Adrenal gland (tissue), 12 donors: ENCODE data around the gene TEAD1. TPM values are rescaled to one million over a fixed set of nuclear protein-coding genes. Genes with fewer than 3 reads are reported as not detected.

Experiments used
- DNase-seq, 7 donors: peaks; one replicate each; pipeline ENCODE4 v3.0.0-alpha.2; 2019 to 2020
- H3K27ac ChIP-seq, 5 donors: fragments of 200-600 bp; sonication (generic) in 4 of 5; 1 replicate in 3 of 5; 2 replicates in 2 of 5; pipeline versions ENCODE4 v1.5.1 to v1.8.0; 2016 to 2020; ENCODE audit warnings: mild to moderate bottlenecking in 1 of 5
- H3K27me3 ChIP-seq: fragments of 200-600 bp; 2 replicates; pipeline ENCODE4 v1.8.0; 2021
- H3K36me3 ChIP-seq, 2 donors: fragments of 200-600 bp; replicated peaks in 1 of 2; 1 replicate in 1 of 2; 2 replicates in 1 of 2; pipeline versions ENCODE4 v1.5.1 to v1.8.0; 2018 to 2022
- H3K4me1 ChIP-seq, 2 donors: fragments of 200-600 bp; replicated peaks in 1 of 2; 1 replicate in 1 of 2; 2 replicates in 1 of 2; pipeline versions ENCODE4 v1.5.1 to v1.8.0; 2018 to 2021
- H3K4me3 ChIP-seq, 4 donors: fragments of 200-600 bp; sonication (generic) in 3 of 4; one replicate each; pipeline ENCODE4 v1.5.1; 2016 to 2018
- H3K9me3 ChIP-seq, 3 donors: fragments of 200-600 bp; sonication (generic) in 1 of 3; replicated peaks in 1 of 3; 1 replicate in 2 of 3; 2 replicates in 1 of 3; pipeline versions ENCODE4 v1.5.1 to v1.8.0; 2016 to 2021
- CTCF ChIP-seq, 6 experiments: fragments of 450-650 bp in 4 of 6; fragments of 200-600 bp in 2 of 6; sonication (generic) in 1 of 6; IDR thresholded peaks; 1 replicate in 5 of 6; 2 replicates in 1 of 6; pipeline versions ENCODE4 v1.5.1 to v1.8.0; 2016 to 2021; ENCODE audit warnings: antibody characterized with exemption in 6 of 6, mild to moderate bottlenecking in 2 of 6, moderate library complexity in 1 of 6
- POLR2A ChIP-seq, 2 donors: fragments of 450-650 bp; IDR thresholded peaks; one replicate each; pipeline ENCODE4 v1.6.1; 2017; ENCODE audit warnings: antibody characterized with exemption in 2 of 2, mild to moderate bottlenecking in 2 of 2, moderate library complexity in 1 of 2
- WGBS, 4 donors: extraction: QIAGEN DNeasy Blood & Tissue Kit in 2 of 4; methylation state at CpG; one replicate each; pipeline versions ENCODE4 v1.1.5 to v1.1.7; 2013 to 2017; 5-methylcytosine and 5-hydroxymethylcytosine counted together
- intact Hi-C, 2 donors: fragments of 100-400 bp; cut with DNase I; formaldehyde crosslinking; loops; one replicate each; pipeline versions ENCODE4 v1.14.1 to v1.15.0; 2022 to 2023
- polyA plus RNA-seq, 3 donors: library from polyadenylated mRNA; stranded (reverse); fragments of 200-250 nt in 2 of 3; fragments of 350-450 nt in 1 of 3; fragmentation: Illumina TruSeq in 1 of 3; extraction: RNeasy Lipid Tissue Mini Kit (QIAGEN cat#74804) in 1 of 3; gene quantifications; one replicate each; pipeline ENCODE4 v1.2.3, GENCODE V29; 2013 to 2014
- total RNA-seq, 9 donors: library from RNA; depleted of rRNA in 4 of 9; stranded (reverse); fragments of >200 nt in 4 of 9; fragments of 120-200 nt in 1 of 9; fragmentation: NEBNext Ultra II Directional in 1 of 9; extraction: Animal tissue kit (Norgen Biotek cat#: 25700) in 1 of 9; gene quantifications; one replicate each; pipeline versions ENCODE4 v1.1.0 to v1.2.4, GENCODE V29; 2013 to 2023
- donor health status: healthy with polysubstance abuse.
- donor health status: Bipolar disorder and iron deficiency.
- donor health status: DM: yes; HTN: yes; CAD: no.
- donor health status: DM: no; HTN: no; CAD: no.
- donor health status: DM: no; HTN: no; CAD: no.
- donor health status: DM: yes; HTN: yes; CAD: no.

TEAD1 gene
- total and polyA plus RNA-seq, 12 donors: 3.9 to 49.9 (median 35.1) TPM

- 43 to 48% (median 46%) methylated on average over 7 to 8 of the region's 8 CpGs for WGBS, 4 donors
- Histone ChIP-seq H3K4me3 (no peak overlapping the region), H3K27me3 (no peaks in the 10 kb centered on the region), H3K27ac (no peak overlapping the region), H3K9me3 (no peaks in the 10 kb centered on the region), H3K36me3 (no peaks in the 10 kb centered on the region), H3K4me1 (no peaks in the 10 kb centered on the region)
- DNase-seq: no peak
- TF ChIP-seq CTCF (IDR thresholded peaks at IDR 0.05) (no peak), POLR2A (IDR thresholded peaks at IDR 0.05) (no peak)
- intact Hi-C loops: no loop called here
Observed at GRCh38 chr11:12979928-12980689, 305.9 kb downstream of the TEAD1 start.

- 65 to 77% (median 74%) methylated on average over 3 of the region's 3 CpGs for WGBS, 4 donors
- intact Hi-C loops: no loop called here
- no peak for DNase-seq
Observed at GRCh38 chr11:12981676-12982522, 307.7 kb downstream of the TEAD1 start.

GRCh38 chr11:12983336-12983735 is 309.1 kb downstream of the TEAD1 start:
- Histone ChIP-seq H3K9me3 (no peaks in the 10 kb centered on the region), H3K4me1 (no peaks in the 10 kb centered on the region), H3K4me3 (no peak overlapping the region), H3K27me3 (no peaks in the 10 kb centered on the region), H3K27ac (no peak overlapping the region), H3K36me3 (no peaks in the 10 kb centered on the region)
- DNase-seq: no peak
- intact Hi-C loops: no loop called here
- no peak for TF ChIP-seq POLR2A (IDR thresholded peaks at IDR 0.05)
- TF ChIP-seq CTCF (IDR thresholded peaks at IDR 0.05): no peak
- 74 to 81% (median 78%) methylated on average over 7 of the region's 7 CpGs for WGBS, 4 donors

More at GRCh38 chr11:12981676-12982522, 307.7 kb downstream of the TEAD1 start:
- no peaks in the 10 kb centered on the region for H3K4me1 ChIP-seq
- no peaks in the 10 kb centered on the region for H3K27me3 ChIP-seq
- H3K9me3 ChIP-seq: no peaks in the 10 kb centered on the region
- no peak overlapping the region for H3K27ac ChIP-seq
- no peaks in the 10 kb centered on the region for H3K36me3 ChIP-seq
- TF ChIP-seq CTCF (IDR thresholded peaks at IDR 0.05) (no peak), POLR2A (IDR thresholded peaks at IDR 0.05) (no peak)
- no peak overlapping the region for H3K4me3 ChIP-seq

- Histone ChIP-seq H3K27ac (no peak overlapping the region), H3K27me3 (no peaks in the 10 kb centered on the region), H3K9me3 (no peaks in the 10 kb centered on the region), H3K36me3 (no peaks in the 10 kb centered on the region), H3K4me1 (no peaks in the 10 kb centered on the region), H3K4me3 (no peak overlapping the region)
- no peak for TF ChIP-seq CTCF (IDR thresholded peaks at IDR 0.05)
- TF ChIP-seq POLR2A (IDR thresholded peaks at IDR 0.05): no peak
- 75 to 86% (median 84%) methylated on average over 8 of the region's 8 CpGs for WGBS, 4 donors
- intact Hi-C loops: no loop called here
- DNase-seq: no peak
Observed at GRCh38 chr11:12986194-12986898, 312.1 kb downstream of the TEAD1 start.
